Measurements from ENCODE around the gene GFOD1.
A peak's percentile ranks its signal among the peaks of the same experiment; 100 is the strongest.

The GFOD1 gene

GRCh38 chr6:13402711-13403110 is 84.7 kb downstream of the GFOD1 start:
- no peaks in the 10 kb centered on the region for H3K36me3 ChIP-seq (ENCODE audit: control insufficient read depth in 2 of 2, insufficient read depth in 2 of 2, low read length in 2 of 2)
- H3K27ac ChIP-seq (ENCODE audit: low read length) = no peak overlapping the region
- H3K9me3 ChIP-seq (ENCODE audit: control insufficient read depth in 2 of 2, low read length in 2 of 2) = no peaks in the 10 kb centered on the region
- no peak overlapping the region for H3K9ac ChIP-seq (ENCODE audit: low read length in 2 of 2)
- H3K4me3 ChIP-seq (ENCODE audit: low read length in 2 of 2) = no peak overlapping the region
- H3K27me3 ChIP-seq (ENCODE audit: control insufficient read depth in 1 of 2, insufficient read depth in 2 of 2, low read length in 2 of 2) = no peaks in the 10 kb centered on the region
- peaks cover 27% of the 10 kb centered on the region for H3K4me1 ChIP-seq (ENCODE audit: control insufficient read depth, insufficient read depth, low read length)

GRCh38 chr6:13400772-13401171 is 86.6 kb downstream of the GFOD1 start:
- H3K9ac ChIP-seq (ENCODE audit: low read length in 2 of 2) = no peak overlapping the region
- no peaks in the 10 kb centered on the region for H3K9me3 ChIP-seq (ENCODE audit: control insufficient read depth in 2 of 2, low read length in 2 of 2)
- no peak overlapping the region for H3K27ac ChIP-seq (ENCODE audit: low read length)
- no peaks in the 10 kb centered on the region for H3K27me3 ChIP-seq (ENCODE audit: control insufficient read depth in 1 of 2, insufficient read depth in 2 of 2, low read length in 2 of 2)
- H3K36me3 ChIP-seq (ENCODE audit: control insufficient read depth in 2 of 2, insufficient read depth in 2 of 2, low read length in 2 of 2) = no peaks in the 10 kb centered on the region
- H3K4me3 ChIP-seq (ENCODE audit: low read length in 2 of 2) = no peak overlapping the region
- peaks cover 30% of the 10 kb centered on the region for H3K4me1 ChIP-seq (ENCODE audit: control insufficient read depth, insufficient read depth, low read length)

DNA sequence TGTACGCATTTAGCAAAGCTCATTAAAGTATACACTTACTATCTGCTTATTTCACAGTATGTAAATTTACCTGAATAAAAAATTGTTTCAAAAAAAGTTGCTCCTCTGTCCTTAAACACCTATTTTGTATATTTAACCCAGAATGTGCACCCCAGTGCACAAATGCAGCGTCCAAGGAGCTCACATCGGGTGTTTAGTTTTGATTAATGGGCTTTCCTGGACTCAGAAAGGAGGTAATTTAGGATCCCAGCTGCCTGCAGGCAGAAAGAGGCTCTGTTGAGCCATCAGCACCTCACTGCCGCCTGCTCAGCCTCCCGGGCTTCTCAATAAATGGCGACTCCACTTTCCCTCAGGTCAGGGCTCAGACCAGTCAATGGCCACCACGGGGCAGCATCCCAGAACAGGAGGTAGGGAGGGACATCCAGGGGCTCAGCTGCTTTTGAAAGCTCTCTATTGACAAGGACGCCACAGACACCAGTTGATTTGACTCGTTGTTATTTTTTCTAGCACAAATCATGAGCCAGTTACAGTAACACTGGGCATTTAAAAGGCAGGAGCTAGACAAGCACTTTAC is 88.9 kb downstream of the GFOD1 start:
- H3K9ac ChIP-seq (ENCODE audit: low read length in 2 of 2) = no peak overlapping the region
- H3K27ac ChIP-seq (ENCODE audit: low read length) = peak overlapping the region; percentile 64
- H3K9me3 ChIP-seq (ENCODE audit: control insufficient read depth in 2 of 2, low read length in 2 of 2) = no peaks in the 10 kb centered on the region
- no peaks in the 10 kb centered on the region for H3K36me3 ChIP-seq (ENCODE audit: control insufficient read depth in 2 of 2, insufficient read depth in 2 of 2, low read length in 2 of 2)
- H3K4me3 ChIP-seq (ENCODE audit: low read length in 2 of 2) = no peak overlapping the region
- H3K4me1 ChIP-seq (ENCODE audit: control insufficient read depth, insufficient read depth, low read length) = peaks cover 32% of the 10 kb centered on the region
- H3K27me3 ChIP-seq (ENCODE audit: control insufficient read depth in 1 of 2, insufficient read depth in 2 of 2, low read length in 2 of 2) = no peaks in the 10 kb centered on the region

GRCh38 chr6:13398069-13398381 is 89.4 kb downstream of the GFOD1 start:
- peaks cover 32% of the 10 kb centered on the region for H3K4me1 ChIP-seq (ENCODE audit: control insufficient read depth, insufficient read depth, low read length)

DNA sequence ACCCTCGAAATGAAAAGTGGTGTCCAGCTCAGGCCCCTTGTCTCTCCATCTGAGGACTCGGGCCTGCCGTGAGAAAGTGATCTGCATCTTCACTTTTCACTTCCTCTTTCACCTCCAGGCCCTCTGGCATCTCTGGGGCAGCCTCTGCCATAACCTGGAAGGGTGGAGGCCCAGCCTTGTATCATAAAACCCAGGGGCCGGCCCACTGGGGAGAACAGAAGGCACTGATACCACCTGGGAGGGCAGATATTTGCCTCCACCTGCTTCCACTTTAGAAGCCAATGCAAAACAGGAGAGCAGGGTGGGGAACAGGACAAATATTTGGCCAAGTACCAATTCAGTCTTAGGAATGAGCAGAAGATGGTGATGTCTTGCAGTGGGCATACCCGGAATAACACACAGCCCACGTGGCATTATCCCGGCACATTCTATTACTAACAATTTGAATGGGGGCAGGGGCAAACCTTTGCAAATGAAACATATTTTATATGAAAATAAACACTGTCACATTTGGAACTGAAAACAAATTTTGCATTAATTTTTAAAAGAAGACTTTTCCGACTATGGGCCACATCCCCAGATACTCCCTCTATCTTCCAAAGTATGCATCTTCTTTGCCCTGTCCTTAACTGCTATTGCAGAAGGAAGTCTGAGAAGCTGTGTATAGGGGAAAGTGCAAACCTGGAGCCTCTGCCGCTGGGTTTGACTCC is 89.9 kb downstream of the GFOD1 start:
- peak overlapping the region; percentile 64 for H3K27ac ChIP-seq (ENCODE audit: low read length)
- H3K4me3 ChIP-seq (ENCODE audit: low read length in 2 of 2) = no peak overlapping the region
- H3K4me1 ChIP-seq (ENCODE audit: control insufficient read depth, insufficient read depth, low read length) = peaks cover 34% of the 10 kb centered on the region
- no peaks in the 10 kb centered on the region for H3K27me3 ChIP-seq (ENCODE audit: control insufficient read depth in 1 of 2, insufficient read depth in 2 of 2, low read length in 2 of 2)
- H3K9me3 ChIP-seq (ENCODE audit: control insufficient read depth in 2 of 2, low read length in 2 of 2) = no peaks in the 10 kb centered on the region
- no peak overlapping the region for H3K9ac ChIP-seq (ENCODE audit: low read length in 2 of 2)
- H3K36me3 ChIP-seq (ENCODE audit: control insufficient read depth in 2 of 2, insufficient read depth in 2 of 2, low read length in 2 of 2) = no peaks in the 10 kb centered on the region

More at GRCh38 chr6:13398069-13398381, 89.4 kb downstream of the GFOD1 start:
- Histone ChIP-seq H3K9ac (ENCODE audit: low read length in 2 of 2) (no peak overlapping the region), H3K4me3 (ENCODE audit: low read length in 2 of 2) (no peak overlapping the region), H3K9me3 (ENCODE audit: control insufficient read depth in 2 of 2, low read length in 2 of 2) (no peaks in the 10 kb centered on the region), H3K27ac (ENCODE audit: low read length) (peak overlapping the region; percentile 64), H3K27me3 (ENCODE audit: control insufficient read depth in 1 of 2, insufficient read depth in 2 of 2, low read length in 2 of 2) (no peaks in the 10 kb centered on the region), H3K36me3 (ENCODE audit: control insufficient read depth in 2 of 2, insufficient read depth in 2 of 2, low read length in 2 of 2) (no peaks in the 10 kb centered on the region)

- Histone ChIP-seq H3K9ac (ENCODE audit: low read length in 2 of 2) (no peak overlapping the region), H3K27ac (ENCODE audit: low read length) (peak overlapping the region; percentile 67), H3K4me1 (ENCODE audit: control insufficient read depth, insufficient read depth, low read length) (peaks cover 34% of the 10 kb centered on the region)
Measured at GRCh38 chr6:13396241-13396792, 91.1 kb downstream of the GFOD1 start.

GRCh38 chr6:13395272-13396237 is 91.8 kb downstream of the GFOD1 start:
- Histone ChIP-seq H3K27me3 (ENCODE audit: control insufficient read depth in 1 of 2, insufficient read depth in 2 of 2, low read length in 2 of 2) (no peaks in the 10 kb centered on the region), H3K4me1 (ENCODE audit: control insufficient read depth, insufficient read depth, low read length) (peaks cover 34% of the 10 kb centered on the region), H3K4me3 (ENCODE audit: low read length in 2 of 2) (peak overlapping the region in 1 of 2 donors; percentile 29), H3K36me3 (ENCODE audit: control insufficient read depth in 2 of 2, insufficient read depth in 2 of 2, low read length in 2 of 2) (no peaks in the 10 kb centered on the region), H3K9me3 (ENCODE audit: control insufficient read depth in 2 of 2, low read length in 2 of 2) (no peaks in the 10 kb centered on the region), H3K9ac (ENCODE audit: low read length in 2 of 2) (no peak overlapping the region), H3K27ac (ENCODE audit: low read length) (peak overlapping the region; percentile 67)

More at GRCh38 chr6:13396241-13396792, 91.1 kb downstream of the GFOD1 start:
- Histone ChIP-seq H3K4me3 (ENCODE audit: low read length in 2 of 2) (no peak overlapping the region), H3K27me3 (ENCODE audit: control insufficient read depth in 1 of 2, insufficient read depth in 2 of 2, low read length in 2 of 2) (no peaks in the 10 kb centered on the region), H3K9me3 (ENCODE audit: control insufficient read depth in 2 of 2, low read length in 2 of 2) (no peaks in the 10 kb centered on the region), H3K36me3 (ENCODE audit: control insufficient read depth in 2 of 2, insufficient read depth in 2 of 2, low read length in 2 of 2) (no peaks in the 10 kb centered on the region)

DNA sequence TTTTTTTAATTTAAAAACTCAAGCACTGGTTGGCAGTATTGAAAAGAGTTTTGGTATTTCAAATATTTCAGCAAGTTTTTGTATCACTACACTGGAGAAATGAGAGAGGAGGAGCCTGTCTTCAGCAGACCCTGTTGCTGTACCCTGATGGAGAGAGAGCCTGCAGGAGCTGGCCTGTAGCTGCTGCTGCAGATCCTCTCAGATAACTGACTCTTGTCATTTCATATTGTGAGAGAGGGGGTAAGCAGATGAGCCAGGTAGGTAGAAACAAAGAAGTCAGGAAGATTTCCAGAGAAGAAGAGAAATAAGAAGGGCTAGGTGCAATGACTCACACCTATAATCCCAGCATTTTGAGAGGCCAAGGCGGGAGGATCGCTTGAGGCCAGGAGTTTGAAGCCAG is 94.9 kb downstream of the GFOD1 start:
- H3K9ac ChIP-seq (ENCODE audit: low read length in 2 of 2) = no peak overlapping the region

DNA sequence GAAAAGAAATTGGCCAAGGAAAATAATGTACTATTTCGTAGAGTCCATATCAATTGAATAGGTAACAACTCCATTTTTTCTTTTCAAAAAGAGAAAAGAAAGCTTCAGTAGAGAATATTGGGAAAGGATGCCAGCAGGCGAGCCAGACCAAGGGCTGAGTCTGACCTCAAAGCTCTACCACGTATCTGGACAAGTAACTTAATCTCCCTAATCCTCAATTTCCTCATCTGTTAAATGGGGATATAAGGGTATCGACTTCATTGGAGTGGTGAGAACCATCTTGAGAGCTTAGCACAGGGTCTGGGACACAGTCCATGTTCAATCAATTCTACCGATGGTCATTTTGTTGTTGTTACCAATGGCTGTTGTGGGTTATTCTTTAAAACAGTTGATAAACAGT is 95.9 kb downstream of the GFOD1 start:
- Histone ChIP-seq H3K4me3 (ENCODE audit: low read length in 2 of 2) (no peak overlapping the region), H3K27me3 (ENCODE audit: control insufficient read depth in 1 of 2, insufficient read depth in 2 of 2, low read length in 2 of 2) (no peaks in the 10 kb centered on the region), H3K9me3 (ENCODE audit: control insufficient read depth in 2 of 2, low read length in 2 of 2) (no peaks in the 10 kb centered on the region), H3K4me1 (ENCODE audit: control insufficient read depth, insufficient read depth, low read length) (peaks cover 18% of the 10 kb centered on the region), H3K9ac (ENCODE audit: low read length in 2 of 2) (no peak overlapping the region), H3K27ac (ENCODE audit: low read length) (no peak overlapping the region), H3K36me3 (ENCODE audit: control insufficient read depth in 2 of 2, insufficient read depth in 2 of 2, low read length in 2 of 2) (no peaks in the 10 kb centered on the region)

More for the DNA sequence above, 94.9 kb downstream of the GFOD1 start:
- H3K4me1 ChIP-seq (ENCODE audit: control insufficient read depth, insufficient read depth, low read length) = peaks cover 28% of the 10 kb centered on the region
- H3K4me3 ChIP-seq (ENCODE audit: low read length in 2 of 2) = no peak overlapping the region
- H3K27ac ChIP-seq (ENCODE audit: low read length) = no peak overlapping the region
- no peaks in the 10 kb centered on the region for H3K9me3 ChIP-seq (ENCODE audit: control insufficient read depth in 2 of 2, low read length in 2 of 2)
- H3K36me3 ChIP-seq (ENCODE audit: control insufficient read depth in 2 of 2, insufficient read depth in 2 of 2, low read length in 2 of 2) = no peaks in the 10 kb centered on the region
- no peaks in the 10 kb centered on the region for H3K27me3 ChIP-seq (ENCODE audit: control insufficient read depth in 1 of 2, insufficient read depth in 2 of 2, low read length in 2 of 2)

DNA sequence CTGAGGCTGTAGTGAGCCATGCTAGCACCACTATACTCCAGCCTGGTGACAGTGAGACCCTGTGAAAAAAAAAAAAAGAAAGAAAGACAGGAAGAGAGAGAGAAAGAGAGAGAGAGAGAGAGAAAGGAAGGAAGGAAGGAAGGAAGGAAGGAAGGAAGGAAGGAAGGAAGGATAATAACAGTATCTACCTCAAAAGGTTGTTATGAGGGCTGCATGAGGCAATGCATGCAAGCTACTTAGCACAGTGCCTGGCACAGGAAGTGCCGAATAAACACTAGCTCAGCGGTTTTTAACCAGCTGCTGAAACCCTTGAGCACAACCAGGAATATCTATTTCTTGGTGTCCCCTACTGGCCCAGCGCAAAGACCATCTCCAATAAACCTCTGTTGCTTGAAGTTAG is 96.7 kb downstream of the GFOD1 start:
- Histone ChIP-seq H3K27ac (ENCODE audit: low read length) (no peak overlapping the region), H3K4me1 (ENCODE audit: control insufficient read depth, insufficient read depth, low read length) (peaks cover 10% of the 10 kb centered on the region), H3K9ac (ENCODE audit: low read length in 2 of 2) (no peak overlapping the region), H3K4me3 (ENCODE audit: low read length in 2 of 2) (no peak overlapping the region), H3K9me3 (ENCODE audit: control insufficient read depth in 2 of 2, low read length in 2 of 2) (no peaks in the 10 kb centered on the region), H3K36me3 (ENCODE audit: control insufficient read depth in 2 of 2, insufficient read depth in 2 of 2, low read length in 2 of 2) (no peaks in the 10 kb centered on the region), H3K27me3 (ENCODE audit: control insufficient read depth in 1 of 2, insufficient read depth in 2 of 2, low read length in 2 of 2) (no peaks in the 10 kb centered on the region)
